Stimulated activated CD8-positive, alpha-beta memory T cell treated with anti-CD3 and anti-CD28 coated beads, Interleukin-7, amount 100 ng/mL, for 24 hours (primary cell): Measurements from ENCODE around the gene TOMM6.
"Not testable (repeated sequence)": the region's sequence is repeated elsewhere in the genome, so short reads cannot be mapped to it uniquely, and the experiment has no call there.

Experiments
- DNase-seq: peaks from one replicate; pipeline ENCODE4 v3.0.0-alpha.2; 2020; ENCODE audit warnings: low read depth

The TOMM6 gene

GRCh38 chr6:41785689-41786450 lies 1.6 kb upstream of the TOMM6 start:
- no peak for DNase-seq

- DNase-seq, result peak; percentile 74
Measured at GRCh38 chr6:41786451-41787218, 859 bp upstream of the TOMM6 start.

- DNase-seq, result no peak
Measured at GRCh38 chr6:41789390-41789724, 1.9 kb downstream of the TOMM6 start.

GRCh38 chr6:41790045-41790444 lies 2.6 kb downstream of the TOMM6 start:
- DNase-seq, result no peak

- no peak for DNase-seq
Measured at GRCh38 chr6:41791305-41791704, 3.8 kb downstream of the TOMM6 start.

- DNase-seq, result no peak
Measured at GRCh38 chr6:41791984-41792383, 4.5 kb downstream of the TOMM6 start.

- DNase-seq, result no peak
Measured at GRCh38 chr6:41796474-41796873, 9.0 kb downstream of the TOMM6 start.

- no peak for DNase-seq
Measured at GRCh38 chr6:41798901-41799558, 11.5 kb downstream of the TOMM6 start.

- no peak for DNase-seq
Measured at GRCh38 chr6:41799559-41799911, 12.0 kb downstream of the TOMM6 start.

GRCh38 chr6:41801380-41801779 lies 13.9 kb downstream of the TOMM6 start:
- no peak for DNase-seq

- DNase-seq, result no peak
Measured at GRCh38 chr6:41805830-41806774, 18.6 kb downstream of the TOMM6 start.

- DNase-seq, result no peak
Measured at GRCh38 chr6:41811095-41811494, 23.6 kb downstream of the TOMM6 start.

- not testable (repeated sequence) for DNase-seq
Measured at GRCh38 chr6:41811946-41812345, 24.5 kb downstream of the TOMM6 start.

- DNase-seq, result no peak
Measured at GRCh38 chr6:41813469-41813868, 26.0 kb downstream of the TOMM6 start.

- no peak for DNase-seq
Measured at GRCh38 chr6:41813956-41814355, 26.5 kb downstream of the TOMM6 start.

GRCh38 chr6:41814629-41815028 lies 27.1 kb downstream of the TOMM6 start:
- no peak for DNase-seq

- no peak for DNase-seq
Measured at GRCh38 chr6:41815587-41815986, 28.1 kb downstream of the TOMM6 start.

GRCh38 chr6:41818271-41819054 lies 31.0 kb downstream of the TOMM6 start:
- DNase-seq, result no peak

- no peak for DNase-seq
Measured at GRCh38 chr6:41821266-41821665, 33.8 kb downstream of the TOMM6 start.

GRCh38 chr6:41822021-41822420 lies 34.5 kb downstream of the TOMM6 start:
- no peak for DNase-seq

- DNase-seq, result no peak
Measured at GRCh38 chr6:41823178-41823577, 35.7 kb downstream of the TOMM6 start.
